Measurements from ENCODE around the gene BFSP2.

The BFSP2 gene

GRCh38 chr3:133474251-133474801 is 74.5 kb downstream of the BFSP2 start:
- TF ChIP-seq CTCF (IDR thresholded peaks at IDR 0.05; ENCODE audit: low read depth, low read length), result no peak
- DNase-seq (ENCODE audit: extremely low read depth, low read depth), result peak; percentile 73

- DNase-seq (ENCODE audit: extremely low read depth, low read depth), result no peak
- no peak for TF ChIP-seq CTCF (IDR thresholded peaks at IDR 0.05; ENCODE audit: low read depth, low read length)
Measured at GRCh38 chr3:133474817-133475216, 75.0 kb downstream of the BFSP2 start.

GRCh38 chr3:133475245-133476010 is 75.6 kb downstream of the BFSP2 start:
- TF ChIP-seq CTCF (IDR thresholded peaks at IDR 0.05; ENCODE audit: low read depth, low read length), result no peak
- no peak for DNase-seq (ENCODE audit: extremely low read depth, low read depth)

- TF ChIP-seq CTCF (IDR thresholded peaks at IDR 0.05; ENCODE audit: low read depth, low read length), result no peak
- no peak for DNase-seq (ENCODE audit: extremely low read depth, low read depth)
Measured at GRCh38 chr3:133476971-133477375, 77.1 kb downstream of the BFSP2 start.

- TF ChIP-seq CTCF (IDR thresholded peaks at IDR 0.05; ENCODE audit: low read depth, low read length), result no peak
- no peak for DNase-seq (ENCODE audit: extremely low read depth, low read depth)
Measured at GRCh38 chr3:133477487-133477886, 77.6 kb downstream of the BFSP2 start.

- TF ChIP-seq CTCF (IDR thresholded peaks at IDR 0.05; ENCODE audit: low read depth, low read length), result no peak
- DNase-seq (ENCODE audit: extremely low read depth, low read depth), result no peak
Measured at GRCh38 chr3:133478624-133479023, 78.8 kb downstream of the BFSP2 start.

GRCh38 chr3:133479401-133479800 is 79.5 kb downstream of the BFSP2 start:
- no peak for DNase-seq (ENCODE audit: extremely low read depth, low read depth)
- no peak for TF ChIP-seq CTCF (IDR thresholded peaks at IDR 0.05; ENCODE audit: low read depth, low read length)

All from AG09319 (cell line).